DND-41 (cell line): ENCODE results near the gene MTF2.

Experiments used
- CTCF ChIP-seq: IDR thresholded peaks from 2 replicates; pipeline ENCODE4 v1.5.1; 2012; ENCODE audit warnings: borderline replicate concordance, low read length, moderate library complexity, mild to moderate bottlenecking; ENCODE audit not compliant: poor library complexity, severe bottlenecking; ENCODE audit errors: extremely low read depth
- EZH2 ChIP-seq: IDR thresholded peaks from 3 replicates; pipeline ENCODE4 v1.6.1; 2012; ENCODE audit warnings: borderline replicate concordance, low read depth, mild to moderate bottlenecking, moderate library complexity, low read length, inconsistent platforms; ENCODE audit not compliant: severe bottlenecking

GRCh38 chr1:93056649-93057048 is 22.4 kb upstream of the MTF2 start:
- TF ChIP-seq CTCF (no peak), EZH2 (no peak)
